GM21576 (cell line): ENCODE data around the gene PARD3.

Experiments used
- ATAC-seq: cut with Tn5 transposase; IDR thresholded peaks from one replicate; pipeline ENCODE4 v1.9.1; 2021; ENCODE audit warnings: mild to moderate bottlenecking, moderate library complexity; ENCODE audit not compliant: unreplicated experiment

The PARD3 gene

GRCh38 chr10:34101001-34101400 is 714.1 kb downstream of the PARD3 start:
- no peak for ATAC-seq

DNA sequence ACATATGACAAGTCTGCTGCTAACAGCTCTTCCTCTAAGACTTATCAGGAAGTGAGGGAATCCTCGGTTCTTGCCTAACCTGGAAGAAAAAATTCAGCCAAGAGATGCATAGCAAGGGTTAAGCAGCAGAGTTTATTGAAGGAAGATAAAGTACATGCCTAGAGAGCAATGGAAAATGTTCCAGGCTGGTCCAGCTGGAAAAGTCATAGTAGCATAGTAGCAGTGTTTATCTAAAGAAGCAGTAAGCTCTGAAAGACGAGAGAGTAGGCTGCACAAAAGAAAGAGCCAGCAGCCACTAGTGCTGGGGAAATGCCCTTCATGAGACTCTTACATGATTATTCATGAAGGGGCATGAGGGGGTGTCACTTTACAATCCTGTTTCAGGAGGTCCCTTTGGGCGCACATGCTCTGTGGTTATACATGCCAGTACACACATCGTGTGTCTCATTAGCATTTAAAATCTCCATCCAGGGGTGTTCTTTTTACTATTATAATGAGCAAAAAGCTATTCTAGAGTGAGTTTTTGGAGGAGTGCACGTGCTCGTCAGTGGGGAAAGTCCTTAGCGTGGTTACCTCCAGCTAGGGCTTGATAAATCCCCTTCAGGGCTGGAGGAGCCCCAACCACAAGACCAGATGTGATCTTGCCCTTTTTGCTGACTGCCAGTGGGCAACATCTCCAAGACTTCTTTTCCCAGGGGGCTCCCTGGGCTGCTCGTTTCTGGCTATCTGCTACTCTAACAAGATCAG is 716.1 kb downstream of the PARD3 start:
- ATAC-seq: no peak

DNA sequence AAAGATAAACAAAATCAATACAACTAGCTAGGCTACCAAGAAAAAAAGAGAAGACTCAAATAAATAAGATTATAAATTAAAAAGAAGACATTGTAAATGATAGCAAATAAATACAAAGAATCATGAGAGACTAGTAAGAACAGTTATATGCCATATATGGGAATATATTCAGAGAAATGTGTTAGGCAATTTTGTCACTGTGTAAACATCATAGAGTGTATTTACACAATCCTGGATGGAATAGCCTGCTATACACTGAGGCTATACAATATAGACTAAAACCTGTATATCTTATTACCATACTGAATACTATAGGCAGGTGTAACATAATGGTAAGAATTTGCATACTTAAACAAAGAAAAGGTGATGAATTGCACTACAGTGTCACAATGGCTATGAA is 717.4 kb downstream of the PARD3 start:
- no peak for ATAC-seq

DNA sequence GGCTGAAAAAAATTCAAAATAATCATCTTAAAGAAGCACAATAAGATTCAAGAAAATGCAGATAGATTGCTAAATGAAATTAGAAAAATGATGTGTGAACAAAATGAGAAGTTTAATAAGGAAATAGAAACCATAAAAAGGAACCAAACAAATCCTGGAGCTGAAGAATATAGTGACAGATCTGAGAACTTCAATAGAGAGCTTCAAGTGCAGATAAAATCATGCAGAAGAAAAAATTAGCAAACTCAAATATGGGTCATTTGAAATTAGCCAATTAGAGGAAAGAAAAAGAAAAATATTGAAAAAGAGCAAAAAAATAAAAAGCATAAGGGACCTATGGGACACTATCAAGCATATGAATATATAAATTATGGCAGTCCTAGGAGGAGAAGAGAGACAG is 720.1 kb downstream of the PARD3 start:
- no peak for ATAC-seq

GRCh38 chr10:34094146-34094696 is 720.9 kb downstream of the PARD3 start:
- ATAC-seq: no peak

DNA sequence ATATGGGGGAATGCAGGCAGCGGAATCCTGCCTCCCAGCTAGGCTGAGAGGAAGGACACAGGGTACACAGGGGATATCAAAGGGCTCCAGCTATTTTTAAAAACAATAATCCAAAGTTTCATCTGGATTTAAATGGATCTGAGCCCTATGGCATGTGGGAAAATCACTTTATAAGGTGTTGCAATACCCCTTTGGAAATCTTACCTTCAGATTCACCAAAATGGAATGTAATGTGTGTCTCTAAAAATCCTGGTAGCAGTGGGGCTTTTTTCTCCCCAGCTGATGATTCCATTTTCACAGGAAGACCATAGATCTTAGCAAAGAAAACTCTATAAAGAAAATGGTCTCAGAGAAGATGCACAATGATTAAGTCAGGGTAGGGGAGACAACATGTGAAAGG is 722.2 kb downstream of the PARD3 start:
- ATAC-seq: no peak

DNA sequence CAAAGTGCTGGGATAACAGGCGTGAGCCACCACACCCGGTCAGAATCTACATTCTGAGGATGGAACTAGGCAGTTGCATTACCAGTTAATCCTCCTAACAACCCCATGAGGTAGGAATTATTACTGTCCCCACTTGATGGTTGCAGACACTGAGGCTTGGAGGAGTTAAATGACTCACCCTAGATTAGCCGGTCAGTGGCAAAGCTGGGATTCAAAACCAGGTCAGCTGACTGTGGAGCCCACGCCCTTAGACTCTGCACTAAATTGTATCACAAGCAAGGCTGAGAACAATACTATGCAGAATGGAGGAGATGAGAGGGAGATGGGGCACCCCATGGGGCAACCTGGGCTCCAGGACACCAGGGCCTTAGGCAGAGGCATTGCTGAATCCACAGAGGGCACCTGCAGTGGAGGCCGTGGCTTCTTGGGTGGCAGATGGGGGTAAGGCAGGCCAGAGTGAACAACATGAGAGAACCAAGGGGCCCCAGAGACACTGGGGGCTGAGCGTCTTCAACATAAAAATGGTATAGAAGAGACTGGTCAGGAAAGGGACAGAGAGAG is 723.4 kb downstream of the PARD3 start:
- no peak for ATAC-seq

GRCh38 chr10:34089253-34089652 is 725.8 kb downstream of the PARD3 start:
- ATAC-seq: no peak

DNA sequence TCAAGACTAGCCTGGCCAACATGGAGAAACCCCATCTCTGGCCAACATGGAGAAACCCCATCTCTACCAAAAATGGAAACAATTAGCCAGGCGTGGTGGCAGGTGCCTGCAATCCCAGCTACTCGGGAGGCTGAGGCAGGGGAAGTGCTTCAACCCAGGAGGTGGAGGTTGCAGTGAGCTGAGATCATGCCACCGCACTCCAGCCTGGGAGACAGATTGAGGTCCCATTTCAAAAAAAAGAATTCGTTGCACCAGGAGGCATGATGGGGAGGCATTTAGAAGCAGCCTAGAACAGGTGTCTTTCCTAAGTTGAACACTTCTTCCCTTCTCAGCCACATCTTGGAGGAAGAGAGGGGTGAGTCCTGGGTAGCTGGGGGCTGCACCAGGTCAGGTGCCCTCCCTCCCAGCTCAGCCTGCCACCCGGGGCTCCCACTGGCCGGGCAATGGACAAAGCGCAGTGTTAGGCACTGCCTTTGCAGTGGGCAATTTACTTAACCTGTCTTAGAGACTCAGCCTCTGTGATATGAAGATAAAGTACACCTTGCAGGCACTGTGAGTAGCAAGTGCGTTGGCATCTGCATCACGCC is 726.8 kb downstream of the PARD3 start:
- ATAC-seq: no peak

DNA sequence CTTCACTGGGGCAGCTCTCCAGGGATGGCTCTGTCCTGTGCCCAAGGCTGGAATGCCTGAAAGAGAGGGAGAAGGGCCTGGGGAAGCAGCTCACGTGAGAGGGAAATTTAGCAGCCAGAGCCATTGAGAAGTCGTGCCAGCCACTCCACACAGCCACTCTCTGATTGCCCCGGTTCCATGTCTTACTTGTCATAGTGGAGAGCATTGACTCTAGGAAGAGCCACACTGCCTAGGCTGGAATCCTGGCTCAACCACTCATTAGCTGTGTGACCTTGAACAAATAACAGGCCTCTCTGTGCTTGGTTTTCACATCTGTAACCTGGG is 728.0 kb downstream of the PARD3 start:
- ATAC-seq: no peak

DNA sequence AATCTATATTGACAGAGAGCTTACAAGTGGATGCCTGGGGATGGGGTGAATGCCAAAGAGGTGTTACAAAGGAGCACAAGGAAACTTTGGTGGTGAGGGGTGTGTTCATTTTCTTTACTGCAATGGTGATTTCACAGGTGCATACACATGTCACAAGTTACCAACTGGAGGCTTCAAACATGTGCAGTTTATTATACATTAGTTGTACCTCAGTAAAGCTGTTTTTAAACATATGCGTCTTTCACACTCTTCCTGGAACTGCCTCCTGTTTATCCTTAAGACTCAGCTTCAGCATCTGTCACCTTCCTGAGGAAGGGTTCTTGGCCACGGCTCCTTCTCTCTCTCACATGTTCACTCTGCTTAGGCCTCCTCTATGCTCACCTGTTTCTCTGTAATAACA is 731.5 kb downstream of the PARD3 start:
- ATAC-seq: no peak

GRCh38 chr10:34081948-34082347 is 733.1 kb downstream of the PARD3 start:
- ATAC-seq: no peak

DNA sequence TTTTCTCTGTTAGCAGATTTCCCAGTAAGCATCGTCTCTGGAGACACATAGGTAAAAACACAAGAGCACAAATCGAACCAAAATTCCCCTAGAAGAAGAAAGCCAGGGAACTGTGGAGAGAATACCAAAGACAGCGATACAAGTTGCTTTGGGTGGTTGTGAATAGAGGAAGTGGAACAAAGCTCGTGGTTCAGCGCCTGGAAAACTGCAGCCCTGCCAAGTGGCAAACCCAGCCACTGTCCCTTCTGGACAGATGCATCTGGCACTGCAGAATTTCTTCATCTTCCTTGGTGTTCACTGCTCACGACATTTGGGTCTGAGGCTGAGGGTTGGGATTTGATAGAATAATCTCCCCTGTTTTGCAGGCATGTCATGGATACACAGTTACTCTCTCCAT is 733.8 kb downstream of the PARD3 start:
- no peak for ATAC-seq

DNA sequence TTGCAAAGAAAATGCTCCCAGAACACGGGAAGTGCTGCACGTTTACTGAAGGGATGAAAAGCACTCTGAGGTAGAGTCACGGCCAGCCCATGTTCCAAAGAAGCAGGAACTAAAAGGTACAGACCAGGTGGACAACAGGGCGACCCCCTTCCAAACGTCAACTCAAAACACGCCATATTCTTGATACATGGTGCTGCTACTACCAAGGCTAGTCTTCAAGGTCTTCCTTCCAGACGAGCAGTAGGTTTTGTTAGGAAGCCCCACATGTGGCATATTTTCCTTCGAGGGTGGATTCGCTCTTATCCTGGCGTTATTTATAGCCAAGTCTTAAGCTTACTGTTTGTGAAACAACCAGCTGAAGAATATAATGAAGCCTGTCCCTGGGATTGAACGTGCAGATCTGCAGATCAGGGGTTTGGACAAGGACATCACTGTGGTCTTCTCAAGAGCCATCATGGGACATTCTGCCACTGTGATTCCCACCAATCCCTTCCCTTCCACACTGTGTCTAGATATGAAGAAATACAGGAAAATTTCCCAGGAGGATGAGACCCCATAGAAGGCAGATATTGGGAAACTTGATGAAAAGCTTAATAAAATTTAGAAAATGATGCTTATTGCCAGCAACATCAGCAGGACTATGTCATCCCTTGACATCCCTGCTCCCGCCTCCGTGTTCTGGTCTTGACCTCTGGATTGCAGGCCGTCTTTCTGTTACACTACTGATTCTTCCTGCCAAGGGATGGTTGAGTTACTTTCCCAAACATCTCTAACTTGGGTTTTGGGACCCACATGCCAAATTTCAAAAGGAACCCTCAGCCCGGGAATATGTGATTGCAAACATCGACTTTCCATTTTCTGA is 734.4 kb downstream of the PARD3 start:
- ATAC-seq: no peak

DNA sequence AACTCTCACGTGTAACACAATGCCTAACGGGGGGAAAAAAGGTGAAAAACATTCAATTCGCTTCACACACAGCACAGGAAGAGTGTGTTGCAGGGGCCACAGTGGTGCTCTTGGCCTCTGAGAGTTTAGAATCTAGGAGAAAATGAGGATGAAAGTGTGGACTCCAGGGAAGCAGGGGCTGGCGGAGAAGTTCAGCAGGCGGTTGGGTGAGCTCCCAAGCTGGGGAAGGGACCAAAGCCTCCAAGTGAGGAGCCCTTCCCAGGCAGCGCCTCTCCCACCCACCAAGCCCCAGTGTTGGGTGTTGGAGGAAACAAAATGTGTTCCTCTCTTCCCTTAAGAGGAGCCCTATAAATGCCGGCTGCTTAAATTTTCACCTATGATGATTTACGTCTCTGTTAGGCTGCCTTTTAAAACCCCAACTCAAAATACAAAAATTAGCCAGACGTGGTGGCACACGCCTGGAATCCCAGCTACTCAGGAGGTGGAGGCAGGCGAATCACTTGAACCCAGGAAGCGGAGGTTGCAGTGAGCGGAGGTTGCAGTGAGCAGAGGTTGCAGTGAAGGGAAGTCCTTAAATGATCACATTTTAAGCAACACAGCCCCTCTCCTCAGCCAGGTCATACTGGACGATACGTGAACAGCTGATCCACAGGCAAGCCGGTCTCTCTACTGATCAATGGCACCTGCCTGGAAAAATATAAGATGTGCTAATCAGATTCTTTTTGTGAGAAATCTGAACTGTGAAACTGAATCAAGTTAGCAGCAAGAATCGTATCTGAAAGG is 735.2 kb downstream of the PARD3 start:
- no peak for ATAC-seq

DNA sequence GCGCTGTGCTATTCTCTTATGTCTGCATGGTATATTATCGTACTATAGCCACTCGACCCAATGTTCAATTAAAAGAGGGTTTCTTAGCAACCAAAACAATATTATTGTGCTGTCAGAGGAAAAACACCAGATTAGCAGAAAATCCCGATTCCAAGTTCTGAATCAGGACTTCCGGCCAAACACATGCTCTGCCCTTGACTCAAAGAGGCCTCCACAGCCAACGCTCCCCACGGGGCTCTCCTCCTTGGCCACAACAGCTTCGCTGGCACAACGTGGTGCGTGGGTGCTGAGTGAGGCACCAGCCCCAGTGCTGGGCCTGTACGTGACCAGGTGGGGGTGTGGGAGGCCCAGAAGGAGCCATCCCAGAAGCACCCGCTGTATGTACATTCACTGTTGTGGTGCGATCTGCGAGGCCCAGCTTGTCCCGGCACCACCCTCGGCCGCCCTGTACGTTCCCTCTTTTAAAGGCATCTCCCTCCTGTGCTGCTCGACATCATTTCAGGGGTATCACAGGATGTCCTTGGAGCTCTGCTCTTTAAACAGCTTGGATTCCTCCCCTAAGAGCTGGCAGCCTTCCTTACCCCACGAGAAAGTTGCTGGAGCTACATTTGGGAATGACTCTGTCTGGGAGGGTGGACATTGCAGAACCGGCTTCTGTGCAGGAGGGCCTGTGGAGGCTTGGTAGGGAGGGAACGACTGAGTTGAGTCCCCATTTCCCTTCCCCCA is 736.2 kb downstream of the PARD3 start:
- ATAC-seq: no peak

- no peak for ATAC-seq
These were observed 736.9 kb downstream of the PARD3 start for GRCh38 chr10:34078017-34078744.

GRCh38 chr10:34076443-34076842 is 738.7 kb downstream of the PARD3 start:
- ATAC-seq: no peak

DNA sequence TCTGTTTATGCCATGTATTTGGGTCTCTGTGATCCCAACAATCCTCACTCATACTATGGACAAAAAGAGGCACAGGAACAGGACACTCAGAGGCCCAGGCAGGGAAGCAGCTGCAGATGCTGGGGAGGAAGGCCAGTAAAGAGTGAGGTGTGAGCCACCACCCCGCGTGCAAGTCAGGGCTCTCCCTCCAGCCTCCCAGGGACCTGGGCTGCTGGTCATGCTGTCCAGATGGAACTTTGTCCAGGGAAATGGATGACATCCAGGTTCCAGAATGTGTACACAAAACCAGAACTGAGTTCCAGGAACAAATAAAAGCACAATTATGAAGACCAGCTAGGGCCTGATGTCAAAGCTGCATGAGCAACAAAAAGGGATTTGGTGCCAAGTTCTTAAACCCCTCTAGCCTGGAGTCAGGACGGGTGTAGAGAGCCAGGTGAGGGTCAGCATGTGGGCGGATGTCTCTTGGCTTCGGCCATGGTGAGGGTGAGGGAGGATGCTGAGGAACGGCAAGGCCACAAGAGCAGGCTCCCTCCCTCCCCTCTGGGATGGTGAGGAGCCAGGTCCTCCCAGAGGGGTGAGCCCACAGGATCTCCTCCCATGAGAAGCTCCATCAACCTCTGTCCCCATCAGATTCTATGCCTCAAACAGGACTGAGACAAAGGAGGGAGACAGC is 739.7 kb downstream of the PARD3 start:
- ATAC-seq: no peak
